Chondrocyte (in vitro differentiated cells): ENCODE measurements around the gene PPFIA2. TPM values are rescaled to one million over a fixed set of nuclear protein-coding genes. Genes with fewer than 3 reads are reported as not detected.
"Not testable (repeated sequence)": the region's sequence is repeated elsewhere in the genome, so short reads cannot be mapped to it uniquely, and the experiment has no call there.

Experiments used
- DNase-seq: peaks from one replicate; pipeline ENCODE4 v3.0.0; 2021; ENCODE audit warnings: mixed read lengths, low spot score
- H3K27ac Mint-ChIP-seq: one replicate; pipeline ENCODE4 v1.8.0; 2021; ENCODE audit warnings: mild to moderate bottlenecking, moderate library complexity, mixed read lengths; ENCODE audit not compliant: unreplicated experiment
- H3K27me3 Mint-ChIP-seq: 2 replicates; pipeline ENCODE4 v1.8.0; 2021; ENCODE audit warnings: low read depth, mixed read lengths
- H3K36me3 Mint-ChIP-seq: 2 replicates; pipeline ENCODE4 v1.8.0; 2021; ENCODE audit warnings: low read depth, mixed read lengths
- H3K4me1 Mint-ChIP-seq: 2 replicates; pipeline ENCODE4 v1.8.0; 2021; ENCODE audit warnings: low read depth, mild to moderate bottlenecking, mixed read lengths
- H3K4me3 Mint-ChIP-seq: one replicate; pipeline ENCODE4 v1.8.0; 2021; ENCODE audit warnings: mild to moderate bottlenecking, moderate library complexity, mixed read lengths; ENCODE audit not compliant: unreplicated experiment
- H3K9me3 Mint-ChIP-seq: 2 replicates; pipeline ENCODE4 v1.8.0; 2021; ENCODE audit warnings: low read depth, mixed read lengths
- total RNA-seq: library from RNA; stranded (reverse); gene quantifications from 3 replicates; pipeline ENCODE4 v1.2.1, GENCODE V29; 2021
- TF ChIP-seq, protein P1 (sequence below): fragments of 200-600 bp; sonication (generic); IDR thresholded peaks from 2 replicates; pipeline ENCODE4 v1.5.0; 2021; ENCODE audit warnings: antibody characterized with exemption, mild to moderate bottlenecking, moderate library complexity

PPFIA2 gene
- total RNA-seq, 1 donor from 2014 or later = not detected

DNA sequence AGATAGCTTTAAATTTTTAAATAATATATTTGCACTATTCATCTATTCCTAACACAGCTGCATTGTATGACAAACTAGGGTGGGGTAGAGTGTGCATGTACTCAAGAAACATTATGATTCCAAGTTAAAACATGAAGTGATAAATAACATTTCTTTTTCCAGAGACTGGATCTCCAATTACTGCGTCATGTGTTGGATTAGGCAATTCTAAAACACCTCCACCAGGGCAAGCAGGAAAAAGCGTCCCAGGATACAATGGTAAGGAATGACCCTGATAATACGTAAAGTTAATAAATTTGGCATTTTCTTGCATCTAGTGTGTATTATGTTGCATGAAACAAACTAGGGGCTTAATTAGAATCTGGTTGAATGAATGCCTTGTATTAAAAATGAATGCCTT, 542.4 kb downstream of the PPFIA2 start:
- Mint-ChIP-seq H3K36me3 (no peaks in the 10 kb centered on the region), H3K4me3 (no peak overlapping the region), H3K27me3 (no peaks in the 10 kb centered on the region), H3K27ac (no peak overlapping the region), H3K9me3 (no peaks in the 10 kb centered on the region), H3K4me1 (no peaks in the 10 kb centered on the region)
- no peak for DNase-seq
- TF ChIP-seq, protein P1, sequence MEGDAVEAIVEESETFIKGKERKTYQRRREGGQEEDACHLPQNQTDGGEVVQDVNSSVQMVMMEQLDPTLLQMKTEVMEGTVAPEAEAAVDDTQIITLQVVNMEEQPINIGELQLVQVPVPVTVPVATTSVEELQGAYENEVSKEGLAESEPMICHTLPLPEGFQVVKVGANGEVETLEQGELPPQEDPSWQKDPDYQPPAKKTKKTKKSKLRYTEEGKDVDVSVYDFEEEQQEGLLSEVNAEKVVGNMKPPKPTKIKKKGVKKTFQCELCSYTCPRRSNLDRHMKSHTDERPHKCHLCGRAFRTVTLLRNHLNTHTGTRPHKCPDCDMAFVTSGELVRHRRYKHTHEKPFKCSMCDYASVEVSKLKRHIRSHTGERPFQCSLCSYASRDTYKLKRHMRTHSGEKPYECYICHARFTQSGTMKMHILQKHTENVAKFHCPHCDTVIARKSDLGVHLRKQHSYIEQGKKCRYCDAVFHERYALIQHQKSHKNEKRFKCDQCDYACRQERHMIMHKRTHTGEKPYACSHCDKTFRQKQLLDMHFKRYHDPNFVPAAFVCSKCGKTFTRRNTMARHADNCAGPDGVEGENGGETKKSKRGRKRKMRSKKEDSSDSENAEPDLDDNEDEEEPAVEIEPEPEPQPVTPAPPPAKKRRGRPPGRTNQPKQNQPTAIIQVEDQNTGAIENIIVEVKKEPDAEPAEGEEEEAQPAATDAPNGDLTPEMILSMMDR = no peak

DNA sequence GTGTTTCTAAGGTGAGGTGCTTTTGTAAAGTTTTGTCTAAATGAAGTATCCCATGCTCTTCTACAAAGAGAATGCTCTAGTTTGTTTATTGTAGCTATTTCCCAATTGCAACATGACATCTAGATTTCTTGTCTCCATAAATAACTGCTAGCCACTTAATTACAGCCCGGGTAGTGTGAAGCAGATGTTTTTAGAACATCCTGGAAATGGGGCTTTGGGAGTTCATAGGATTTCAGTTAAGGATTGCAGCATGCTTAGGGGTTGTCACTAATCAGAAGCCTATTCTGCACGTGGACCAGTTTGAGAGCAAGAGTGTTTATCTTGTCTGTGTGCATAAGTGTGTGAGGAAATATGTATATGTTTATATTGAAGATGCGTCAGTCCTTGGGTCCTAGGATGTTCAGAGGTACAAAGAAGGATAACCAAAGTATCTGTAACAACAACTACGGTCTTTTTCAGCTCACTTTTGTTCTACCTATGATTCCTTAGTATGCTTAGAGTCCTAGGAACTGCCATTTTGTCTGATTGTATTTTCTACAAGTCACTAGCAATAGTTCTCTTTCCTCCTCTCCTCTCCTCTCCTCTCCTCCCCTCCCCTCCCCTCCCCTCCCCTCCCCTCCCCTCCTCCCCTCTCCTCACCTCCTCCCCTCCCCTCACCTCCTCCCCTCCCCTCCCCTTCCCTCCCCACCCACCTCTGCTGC, 546.0 kb downstream of the PPFIA2 start:
- no peak overlapping the region for H3K4me3 Mint-ChIP-seq
- H3K27ac Mint-ChIP-seq = no peak overlapping the region
- no peaks in the 10 kb centered on the region for H3K9me3 Mint-ChIP-seq
- DNase-seq = no peak
- no peaks in the 10 kb centered on the region for H3K36me3 Mint-ChIP-seq
- H3K4me1 Mint-ChIP-seq = peaks cover 11% of the 10 kb centered on the region
- TF ChIP-seq, protein P1 = no peak
- no peaks in the 10 kb centered on the region for H3K27me3 Mint-ChIP-seq

DNA sequence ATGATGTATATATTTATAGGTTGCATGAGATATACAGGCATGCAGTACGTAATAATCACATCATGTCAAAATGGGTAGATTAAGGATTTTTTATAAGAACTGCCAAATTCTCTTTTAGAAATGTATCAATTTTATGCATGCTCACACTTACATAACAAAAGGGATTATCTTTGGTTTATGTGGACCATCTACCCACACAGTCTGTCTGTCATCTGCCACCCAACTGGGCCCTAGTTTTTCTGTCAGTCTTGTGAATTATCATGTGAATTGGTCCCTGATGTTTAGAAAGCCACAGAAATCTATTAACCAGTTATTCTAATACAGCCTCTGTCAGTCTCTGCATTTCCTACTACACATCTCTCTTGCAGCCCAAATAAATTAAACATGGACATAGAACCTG, 547.8 kb downstream of the PPFIA2 start:
- no peaks in the 10 kb centered on the region for H3K27me3 Mint-ChIP-seq
- TF ChIP-seq, protein P1 = no peak
- H3K9me3 Mint-ChIP-seq = no peaks in the 10 kb centered on the region
- peaks cover 11% of the 10 kb centered on the region for H3K4me1 Mint-ChIP-seq
- no peak overlapping the region for H3K4me3 Mint-ChIP-seq
- DNase-seq = no peak
- no peaks in the 10 kb centered on the region for H3K36me3 Mint-ChIP-seq
- no peak overlapping the region for H3K27ac Mint-ChIP-seq

DNA sequence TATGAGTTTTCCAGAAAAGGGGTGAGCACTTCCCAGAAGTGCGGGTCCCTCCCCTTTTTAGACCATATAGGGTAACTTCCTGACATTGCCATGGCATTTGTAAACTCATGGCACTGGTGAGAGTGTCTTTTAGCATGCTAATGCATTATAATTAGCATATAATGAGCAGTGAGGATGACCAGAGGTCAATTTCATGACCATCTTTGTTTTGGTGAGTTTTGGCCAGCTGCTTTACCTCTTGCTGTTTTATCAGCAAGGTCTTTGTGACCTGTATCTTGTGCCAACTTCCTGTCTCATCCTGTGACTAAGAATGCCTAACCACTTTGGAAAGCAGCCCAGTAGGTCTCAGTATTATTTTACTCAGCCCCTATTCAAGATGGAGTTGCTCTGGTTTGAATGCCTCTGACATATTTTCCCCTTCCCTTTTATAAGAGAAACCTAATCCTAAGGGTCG, 549.4 kb downstream of the PPFIA2 start:
- H3K4me3 Mint-ChIP-seq, H3K36me3 Mint-ChIP-seq, H3K9me3 Mint-ChIP-seq, H3K27me3 Mint-ChIP-seq, DNase-seq, H3K27ac Mint-ChIP-seq: not testable (repeated sequence)
- peaks cover 11% of the 10 kb centered on the region for H3K4me1 Mint-ChIP-seq

DNA sequence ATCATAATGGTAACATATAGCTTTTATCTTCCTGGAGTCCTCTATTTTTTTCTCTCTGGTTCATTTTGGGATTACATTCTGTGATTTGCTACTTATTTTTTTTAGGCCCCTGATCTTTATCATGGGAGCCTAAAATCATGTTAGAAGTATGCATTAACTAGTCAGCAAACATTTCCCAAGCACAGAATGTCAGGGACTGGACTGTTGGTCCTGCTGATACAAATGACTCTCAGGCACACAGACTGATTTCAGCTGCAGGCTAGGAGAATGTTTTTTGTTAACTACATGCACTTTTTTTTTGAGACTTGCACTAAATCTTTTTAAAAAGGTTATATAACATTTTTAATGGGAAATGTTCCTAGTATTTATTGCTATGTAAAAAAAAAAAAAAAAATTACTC, 550.1 kb downstream of the PPFIA2 start:
- Mint-ChIP-seq H3K36me3 (no peaks in the 10 kb centered on the region), H3K27ac (no peak overlapping the region), H3K4me3 (no peak overlapping the region), H3K4me1 (peaks cover 11% of the 10 kb centered on the region), H3K27me3 (no peaks in the 10 kb centered on the region), H3K9me3 (no peaks in the 10 kb centered on the region)
- no peak for DNase-seq
- TF ChIP-seq, protein P1 = no peak
